Stimulated activated naive CD4-positive, alpha-beta T cell (primary cell): ENCODE measurements around the gene ABLIM2.
A peak's percentile ranks its signal among the peaks of the same experiment; 100 is the strongest.

Experiments
- DNase-seq, 6 experiments: peaks; one replicate each; lab custom pipeline; 2025; lab: John Stamatoyannopoulos, UW

The ABLIM2 gene

GRCh38 chr4:8158710-8159536, at the start of gene ABLIM2:
ABLIM2 (minus strand) TSS chr4:8158813; CDS start chr4:8158689, 124 bp downstream.
- peak; percentile 96 to 99 (median 98) for DNase-seq

- no peak for DNase-seq
Measured at GRCh38 chr4:8207314-8207713, 48.7 kb upstream of the ABLIM2 start.

- no peak for DNase-seq
Measured at GRCh38 chr4:8205749-8206611, 47.4 kb upstream of the ABLIM2 start.

GRCh38 chr4:8205241-8205707, 46.7 kb upstream of the ABLIM2 start:
- DNase-seq = no peak

GRCh38 chr4:8204576-8205227, 46.1 kb upstream of the ABLIM2 start:
- DNase-seq = no peak

GRCh38 chr4:8203817-8204216, 45.2 kb upstream of the ABLIM2 start:
- no peak for DNase-seq

- no peak for DNase-seq
Measured at GRCh38 chr4:8203052-8203401, 44.4 kb upstream of the ABLIM2 start.

GRCh38 chr4:8202108-8203051, 43.8 kb upstream of the ABLIM2 start:
- no peak for DNase-seq

- peak in 5 of 6 experiments; percentile 8 to 28 (median 17) for DNase-seq
Measured at GRCh38 chr4:8201321-8201781, 42.7 kb upstream of the ABLIM2 start.

- DNase-seq = peak; percentile 13 to 54 (median 31)
Measured at GRCh38 chr4:8200302-8200975, 41.8 kb upstream of the ABLIM2 start.

- peak in 4 of 6 experiments; percentile 11 to 54 (median 25) for DNase-seq
Measured at GRCh38 chr4:8199594-8200301, 41.1 kb upstream of the ABLIM2 start.

GRCh38 chr4:8198906-8199593, 40.4 kb upstream of the ABLIM2 start, which contains the start of gene SH3TC1:
SH3TC1 (plus strand) TSS chr4:8199290; CDS start chr4:8205195, 5,905 bp downstream.
- peak; percentile 18 to 65 (median 47) for DNase-seq

- DNase-seq = no peak
Measured at GRCh38 chr4:8198206-8198905, 39.7 kb upstream of the ABLIM2 start.

- DNase-seq = no peak
Measured at GRCh38 chr4:8197521-8197920, 38.9 kb upstream of the ABLIM2 start.

- DNase-seq = no peak
Measured at GRCh38 chr4:8195841-8196458, 37.3 kb upstream of the ABLIM2 start.

GRCh38 chr4:8195431-8195830, 36.8 kb upstream of the ABLIM2 start:
- no peak for DNase-seq

- DNase-seq = no peak
Measured at GRCh38 chr4:8194306-8195242, 36.0 kb upstream of the ABLIM2 start.
